Stimulated activated CD4-positive, alpha-beta T cell treated with anti-CD3 and anti-CD28 coated beads, Interleukin-15, amount 100 ng/mL, for 48 hours (primary cell): ENCODE results near the gene RPS16.
"Not testable (repeated sequence)": the region's sequence is repeated elsewhere in the genome, so short reads cannot be mapped to it uniquely, and the experiment has no call there.

ENCODE experiments used
- DNase-seq, 2 donors: peaks; one replicate each; pipeline ENCODE4 v3.0.0-alpha.2; 2020; ENCODE audit warnings: low read depth in 2 of 2

Gene RPS16

GRCh38 chr19:39435499-39436349 lies at the start of gene RPS16:
Gene RPS16, minus strand, starts transcription at chr19:39435949. Its CDS starts 54 bp downstream, at chr19:39435895.
- peak; percentile 99 to 100 for DNase-seq

- DNase-seq = no peak
Measured at GRCh38 chr19:39483141-39483540, 47.4 kb upstream of the RPS16 start.

DNA sequence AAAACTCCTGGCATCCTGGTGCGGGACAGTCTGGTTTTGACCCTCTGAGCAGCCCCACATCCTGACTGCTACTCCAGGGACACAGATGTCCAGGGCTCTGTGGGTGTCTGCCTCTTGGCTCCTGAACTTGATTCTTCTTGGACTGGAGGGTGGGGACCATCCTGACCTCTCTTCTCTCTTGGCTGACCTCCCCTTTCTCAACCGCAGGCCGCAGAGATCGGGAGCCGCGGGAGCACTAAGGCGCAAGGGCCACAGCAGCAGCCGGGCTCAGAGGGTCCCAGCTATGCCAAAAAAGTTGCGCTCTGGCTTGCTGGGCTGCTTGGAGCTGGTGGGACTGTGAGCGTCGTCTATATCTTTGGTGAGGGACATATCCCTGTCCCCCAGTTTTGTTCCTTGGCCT lies 45.9 kb upstream of the RPS16 start:
- no peak for DNase-seq

DNA sequence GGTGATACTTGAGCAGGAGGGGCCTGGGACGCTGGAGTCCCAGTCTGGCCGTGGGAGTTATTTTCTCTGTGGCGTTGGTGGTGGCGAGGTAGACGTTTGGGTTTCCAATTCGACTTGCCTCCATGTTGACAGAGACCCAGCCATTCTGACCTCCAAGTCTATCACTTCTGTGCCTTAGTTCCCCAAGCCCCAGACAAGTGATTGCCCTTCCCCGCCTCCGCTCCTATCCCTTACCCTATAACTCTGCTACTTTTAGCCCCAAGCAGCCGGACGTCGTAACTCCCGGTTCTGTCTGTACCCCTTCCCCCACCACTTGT lies 45.4 kb upstream of the RPS16 start:
- no peak for DNase-seq

DNA sequence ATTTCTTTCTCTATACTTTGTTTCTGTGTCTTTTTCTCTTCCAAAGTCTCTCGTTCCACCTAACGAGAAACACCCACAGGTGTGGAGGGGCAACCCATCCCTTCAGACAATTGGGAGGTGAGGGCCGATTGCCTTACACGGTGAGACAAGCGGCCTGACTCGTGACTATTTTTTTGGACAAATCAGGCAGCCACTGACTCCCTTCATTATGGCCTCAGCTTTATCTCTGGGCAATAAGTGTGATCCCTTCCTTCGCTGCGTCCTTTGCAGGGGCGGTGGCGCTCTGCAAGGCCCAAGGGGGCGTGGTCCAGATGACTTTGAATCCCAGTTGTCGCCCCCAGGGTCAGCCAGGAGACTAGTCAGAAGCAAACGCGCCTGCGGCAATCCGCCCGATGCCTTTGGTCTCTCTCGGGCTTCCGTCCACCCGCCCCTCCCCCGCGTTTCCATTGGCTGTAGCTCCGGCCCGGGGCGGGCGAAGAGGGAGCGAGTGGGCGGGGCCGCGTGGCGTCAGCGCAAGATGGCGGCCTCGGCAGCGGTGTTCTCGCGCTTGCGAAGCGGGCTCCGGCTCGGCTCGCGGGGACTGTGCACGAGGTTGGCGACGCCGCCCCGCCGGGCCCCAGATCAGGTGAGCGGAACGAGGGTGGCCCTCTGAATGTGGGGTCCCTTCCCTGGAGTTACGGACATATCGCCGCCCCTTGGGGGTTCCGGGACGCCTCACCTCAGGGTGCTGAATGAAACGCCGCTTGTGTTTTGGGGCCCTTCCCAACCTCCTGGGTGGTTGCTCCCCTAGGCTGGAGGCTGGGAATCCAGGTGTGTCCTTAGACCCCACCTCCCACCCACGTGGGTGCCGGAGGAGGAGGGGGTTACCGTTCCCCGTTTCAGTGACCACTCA lies 44.8 kb upstream of the RPS16 start, which contains the start of gene TIMM50:
TIMM50 (plus strand) TSS at position 502 of the 892 bp plus-strand sequence; CDS start at position 518, 16 bp downstream.
- peak; percentile 95 to 100 for DNase-seq

GRCh38 chr19:39479916-39480315 lies 44.2 kb upstream of the RPS16 start:
- DNase-seq = no peak

GRCh38 chr19:39479319-39479801 lies 43.6 kb upstream of the RPS16 start:
- DNase-seq = not testable (repeated sequence)

- no peak for DNase-seq
Measured at GRCh38 chr19:39475748-39476147, 40.0 kb upstream of the RPS16 start.

DNA sequence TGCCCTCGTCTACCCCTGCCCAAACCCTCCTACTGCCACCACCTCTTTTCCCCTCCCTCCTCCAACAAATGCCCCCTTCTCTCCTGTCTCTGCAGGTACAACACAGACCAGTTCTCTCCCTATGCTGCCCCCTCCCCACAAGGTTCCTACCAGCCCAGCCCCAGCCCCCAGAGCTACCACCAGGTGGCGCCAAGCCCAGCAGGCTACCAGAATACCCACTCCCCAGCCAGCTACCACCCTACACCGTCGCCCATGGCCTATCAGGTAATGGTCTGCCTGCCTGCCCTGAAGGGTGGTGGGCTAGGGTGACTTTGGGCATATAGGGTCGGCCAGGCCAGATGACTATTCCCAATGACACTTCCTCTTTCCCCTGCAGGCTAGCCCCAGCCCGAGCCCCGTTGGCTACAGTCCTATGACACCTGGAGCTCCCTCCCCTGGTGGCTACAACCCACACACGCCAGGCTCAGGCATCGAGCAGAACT lies 38.4 kb upstream of the RPS16 start:
- peak; percentile 47 to 61 for DNase-seq

GRCh38 chr19:39473443-39473960 lies 37.8 kb upstream of the RPS16 start:
- DNase-seq = no peak

GRCh38 chr19:39472746-39473442 lies 37.1 kb upstream of the RPS16 start:
- DNase-seq = no peak

GRCh38 chr19:39471756-39472536 lies 36.2 kb upstream of the RPS16 start:
- DNase-seq = no peak

GRCh38 chr19:39470724-39471339 lies 35.1 kb upstream of the RPS16 start:
- no peak for DNase-seq

GRCh38 chr19:39469567-39469966 lies 33.8 kb upstream of the RPS16 start:
- DNase-seq = no peak

DNA sequence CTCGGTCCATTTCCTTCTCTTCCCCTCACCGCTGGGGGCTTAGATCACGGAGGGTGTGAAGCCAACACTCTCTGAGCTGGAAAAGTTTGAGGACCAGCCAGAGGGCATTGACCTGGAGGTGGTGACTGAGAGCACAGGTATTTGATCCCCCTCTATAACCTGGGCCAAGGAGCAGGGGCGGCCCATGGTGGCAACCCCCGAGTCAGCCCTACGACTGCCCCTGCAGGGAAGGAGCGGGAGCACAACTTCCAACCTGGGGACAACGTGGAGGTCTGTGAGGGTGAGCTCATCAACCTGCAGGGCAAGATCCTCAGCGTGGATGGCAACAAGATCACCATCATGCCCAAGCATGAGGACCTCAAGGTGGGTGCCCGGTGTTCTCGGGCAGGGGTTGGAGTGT lies 33.3 kb upstream of the RPS16 start:
- DNase-seq = no peak

DNA sequence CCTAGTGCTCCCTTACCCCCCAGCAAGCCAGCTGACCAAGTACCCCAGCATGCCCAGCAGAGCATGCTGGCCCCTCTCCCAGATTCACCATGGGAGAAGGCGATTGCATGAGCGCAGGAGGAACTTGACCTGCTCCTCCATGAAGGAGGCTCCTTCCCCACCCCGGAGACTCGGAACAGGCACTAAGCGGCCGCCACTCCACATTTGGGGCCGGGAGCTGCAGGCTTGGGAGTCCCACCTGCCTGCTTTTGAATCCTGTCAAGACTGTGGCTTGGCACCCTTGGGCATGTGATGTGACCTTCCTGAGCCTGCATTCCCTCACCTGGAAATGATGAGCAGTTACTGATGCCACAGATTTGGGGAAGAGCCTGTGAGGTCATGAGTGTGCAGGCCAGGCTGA lies 32.2 kb upstream of the RPS16 start:
- no peak for DNase-seq

DNA sequence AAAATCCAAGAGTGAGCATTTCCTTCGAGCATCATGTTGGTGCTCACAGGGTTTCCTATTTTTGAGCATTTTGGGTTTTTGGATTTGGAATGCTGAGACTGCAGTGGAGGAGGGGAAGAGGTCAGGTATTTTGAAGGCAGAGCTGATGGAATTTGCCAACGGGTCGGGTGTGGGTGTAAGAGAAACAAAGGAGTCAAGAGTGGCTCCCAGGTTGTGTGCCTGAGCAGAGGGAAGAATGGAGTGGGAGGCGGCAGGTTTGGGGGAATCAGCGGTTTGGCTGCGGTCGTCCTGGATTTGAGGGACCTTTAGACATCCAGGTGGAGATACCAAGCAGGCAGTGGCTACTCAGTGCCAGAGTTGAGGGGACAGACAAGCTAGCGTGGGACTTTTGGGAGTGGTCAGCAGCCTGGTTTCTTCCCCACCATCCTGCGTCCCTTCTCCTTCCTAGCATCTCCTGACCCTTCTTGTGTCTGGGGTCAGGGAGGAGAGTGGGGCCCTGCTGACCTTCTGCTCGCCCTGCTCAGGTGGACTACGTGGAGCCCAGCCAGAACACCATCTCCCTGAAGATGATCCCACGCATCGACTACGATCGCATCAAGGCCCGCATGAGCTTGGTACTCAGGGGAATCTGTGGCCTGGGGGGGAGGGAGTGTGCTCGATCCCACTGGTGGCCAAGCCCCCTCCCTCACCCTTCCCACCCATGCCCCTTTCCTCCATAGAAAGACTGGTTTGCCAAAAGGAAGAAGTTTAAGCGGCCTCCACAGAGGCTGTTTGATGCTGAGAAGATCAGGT lies 30.4 kb upstream of the RPS16 start:
- no peak for DNase-seq

DNA sequence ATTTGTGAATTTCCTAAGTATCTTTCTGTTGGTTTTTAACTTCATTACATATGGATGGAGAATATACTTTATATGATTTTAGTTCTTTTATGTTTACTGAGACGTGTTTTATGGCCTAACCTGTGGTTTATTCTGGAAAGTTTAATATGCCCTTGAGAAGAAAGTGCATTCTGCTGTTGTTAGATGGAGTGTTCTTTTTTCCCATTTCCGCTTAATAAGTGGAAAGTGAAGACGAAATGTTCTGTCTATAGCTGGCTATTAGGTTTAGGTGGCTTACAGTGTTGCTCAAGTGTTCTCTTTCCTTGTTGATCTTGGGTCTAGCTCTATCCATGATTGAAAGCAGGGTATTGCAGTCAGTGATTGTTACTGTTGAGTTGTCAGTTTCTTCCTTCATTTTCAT lies 27.7 kb upstream of the RPS16 start:
- DNase-seq = no peak

GRCh38 chr19:39451257-39451656 lies 15.5 kb upstream of the RPS16 start:
- not testable (repeated sequence) for DNase-seq
